IMR-90 (cell line): ENCODE measurements around the gene CRTAC1.

Experiments
- BHLHE40 ChIP-seq: fragments of 150-350 bp; IDR thresholded peaks from 2 replicates; pipeline ENCODE4 v1.6.1; 2016; ENCODE audit warnings: mild to moderate bottlenecking, low read depth, low read length
- MXI1 ChIP-seq: IDR thresholded peaks from 2 replicates; pipeline ENCODE4 v1.6.1; 2012; ENCODE audit warnings: low read depth, mild to moderate bottlenecking, low read length, moderate library complexity, borderline replicate concordance
- POLR2A ChIP-seq: IDR thresholded peaks from 2 replicates; pipeline ENCODE4 v1.6.1; 2012; ENCODE audit warnings: mild to moderate bottlenecking, low read depth, low read length
- TF ChIP-seq, protein P1 (sequence below): fragments of 150-350 bp; IDR thresholded peaks from 2 replicates; pipeline ENCODE4 v1.6.1; 2016; ENCODE audit warnings: low read depth, mild to moderate bottlenecking, low read length, moderate library complexity, borderline replicate concordance
- TF ChIP-seq, protein P2 (sequence below): conservative IDR thresholded peaks from 2 replicates; pipeline ENCODE4 v1.5.1; 2012; ENCODE audit warnings: mild to moderate bottlenecking, low read depth, low read length, improper control_type of control experiment

- TF ChIP-seq, protein P1, sequence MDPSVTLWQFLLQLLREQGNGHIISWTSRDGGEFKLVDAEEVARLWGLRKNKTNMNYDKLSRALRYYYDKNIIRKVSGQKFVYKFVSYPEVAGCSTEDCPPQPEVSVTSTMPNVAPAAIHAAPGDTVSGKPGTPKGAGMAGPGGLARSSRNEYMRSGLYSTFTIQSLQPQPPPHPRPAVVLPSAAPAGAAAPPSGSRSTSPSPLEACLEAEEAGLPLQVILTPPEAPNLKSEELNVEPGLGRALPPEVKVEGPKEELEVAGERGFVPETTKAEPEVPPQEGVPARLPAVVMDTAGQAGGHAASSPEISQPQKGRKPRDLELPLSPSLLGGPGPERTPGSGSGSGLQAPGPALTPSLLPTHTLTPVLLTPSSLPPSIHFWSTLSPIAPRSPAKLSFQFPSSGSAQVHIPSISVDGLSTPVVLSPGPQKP, result no peak
- TF ChIP-seq, protein P2, sequence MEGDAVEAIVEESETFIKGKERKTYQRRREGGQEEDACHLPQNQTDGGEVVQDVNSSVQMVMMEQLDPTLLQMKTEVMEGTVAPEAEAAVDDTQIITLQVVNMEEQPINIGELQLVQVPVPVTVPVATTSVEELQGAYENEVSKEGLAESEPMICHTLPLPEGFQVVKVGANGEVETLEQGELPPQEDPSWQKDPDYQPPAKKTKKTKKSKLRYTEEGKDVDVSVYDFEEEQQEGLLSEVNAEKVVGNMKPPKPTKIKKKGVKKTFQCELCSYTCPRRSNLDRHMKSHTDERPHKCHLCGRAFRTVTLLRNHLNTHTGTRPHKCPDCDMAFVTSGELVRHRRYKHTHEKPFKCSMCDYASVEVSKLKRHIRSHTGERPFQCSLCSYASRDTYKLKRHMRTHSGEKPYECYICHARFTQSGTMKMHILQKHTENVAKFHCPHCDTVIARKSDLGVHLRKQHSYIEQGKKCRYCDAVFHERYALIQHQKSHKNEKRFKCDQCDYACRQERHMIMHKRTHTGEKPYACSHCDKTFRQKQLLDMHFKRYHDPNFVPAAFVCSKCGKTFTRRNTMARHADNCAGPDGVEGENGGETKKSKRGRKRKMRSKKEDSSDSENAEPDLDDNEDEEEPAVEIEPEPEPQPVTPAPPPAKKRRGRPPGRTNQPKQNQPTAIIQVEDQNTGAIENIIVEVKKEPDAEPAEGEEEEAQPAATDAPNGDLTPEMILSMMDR, result no peak
- TF ChIP-seq MXI1, result no peak
- TF ChIP-seq POLR2A, result no peak
- TF ChIP-seq BHLHE40, result no peak
Measured at GRCh38 chr10:98029149-98030092, 1.0 kb downstream of the CRTAC1 start.
